ENCODE data around the gene C19orf38.
A peak's percentile ranks its signal among the peaks of the same experiment; 100 is the strongest.
"Not testable (repeated sequence)": the region's sequence is repeated elsewhere in the genome, so short reads cannot be mapped to it uniquely, and the experiment has no call there.

C19orf38 gene

GRCh38 chr19:10836479-10837330 is 11.5 kb upstream of the C19orf38 start:
- Histone ChIP-seq H3K9ac (ENCODE audit: low read depth, low read length) (peak overlapping the region; percentile 94), H3K27me3 (ENCODE audit: control insufficient read depth, insufficient read depth, low read length) (no peaks in the 10 kb centered on the region), H3K4me1 (ENCODE audit: control insufficient read depth, insufficient read depth, low read length) (peaks cover 14% of the 10 kb centered on the region), H3K9me3 (replicated peaks; ENCODE audit: low read length) (no peaks in the 10 kb centered on the region), H3K36me3 (ENCODE audit: insufficient read depth, low read length) (peaks cover 18% of the 10 kb centered on the region), H3K4me3 (ENCODE audit: low read length) (peak overlapping the region; percentile 79), H3K4me2 (ENCODE audit: low read length) (peak overlapping the region; percentile 84)

GRCh38 chr19:10837649-10838048 is 10.6 kb upstream of the C19orf38 start:
- not testable (repeated sequence) for H3K9me3 ChIP-seq (replicated peaks; ENCODE audit: low read length); H3K4me2 ChIP-seq (ENCODE audit: low read length); H3K27me3 ChIP-seq (ENCODE audit: control insufficient read depth, insufficient read depth, low read length); H3K4me3 ChIP-seq (ENCODE audit: low read length); H3K9ac ChIP-seq (ENCODE audit: low read depth, low read length); H3K36me3 ChIP-seq (ENCODE audit: insufficient read depth, low read length)
- peaks cover 14% of the 10 kb centered on the region for H3K4me1 ChIP-seq (ENCODE audit: control insufficient read depth, insufficient read depth, low read length)

GRCh38 chr19:10838377-10838776 is 9.8 kb upstream of the C19orf38 start:
- H3K4me3 ChIP-seq (ENCODE audit: low read length): no peak overlapping the region
- H3K36me3 ChIP-seq (ENCODE audit: insufficient read depth, low read length): peaks cover 2% of the 10 kb centered on the region
- H3K9me3 ChIP-seq (replicated peaks; ENCODE audit: low read length): no peaks in the 10 kb centered on the region
- no peak overlapping the region for H3K4me2 ChIP-seq (ENCODE audit: low read length)
- no peaks in the 10 kb centered on the region for H3K27me3 ChIP-seq (ENCODE audit: control insufficient read depth, insufficient read depth, low read length)
- H3K4me1 ChIP-seq (ENCODE audit: control insufficient read depth, insufficient read depth, low read length): peaks cover 14% of the 10 kb centered on the region
- H3K9ac ChIP-seq (ENCODE audit: low read depth, low read length): no peak overlapping the region

- Histone ChIP-seq H3K4me3 (ENCODE audit: low read length) (no peak overlapping the region), H3K27me3 (ENCODE audit: control insufficient read depth, insufficient read depth, low read length) (no peaks in the 10 kb centered on the region), H3K9ac (ENCODE audit: low read depth, low read length) (no peak overlapping the region), H3K9me3 (replicated peaks; ENCODE audit: low read length) (no peaks in the 10 kb centered on the region), H3K4me2 (ENCODE audit: low read length) (no peak overlapping the region), H3K36me3 (ENCODE audit: insufficient read depth, low read length) (no peaks in the 10 kb centered on the region), H3K4me1 (ENCODE audit: control insufficient read depth, insufficient read depth, low read length) (peaks cover 14% of the 10 kb centered on the region)
Measured at GRCh38 chr19:10839114-10840050, 8.8 kb upstream of the C19orf38 start.

- no peaks in the 10 kb centered on the region for H3K36me3 ChIP-seq (ENCODE audit: insufficient read depth, low read length)
- no peak overlapping the region for H3K9ac ChIP-seq (ENCODE audit: low read depth, low read length)
- no peaks in the 10 kb centered on the region for H3K4me1 ChIP-seq (ENCODE audit: control insufficient read depth, insufficient read depth, low read length)
- no peak overlapping the region for H3K4me3 ChIP-seq (ENCODE audit: low read length)
- H3K9me3 ChIP-seq (replicated peaks; ENCODE audit: low read length): no peaks in the 10 kb centered on the region
- no peak overlapping the region for H3K4me2 ChIP-seq (ENCODE audit: low read length)
- H3K27me3 ChIP-seq (ENCODE audit: control insufficient read depth, insufficient read depth, low read length): peaks cover 3% of the 10 kb centered on the region
Measured at GRCh38 chr19:10842788-10843187, 5.4 kb upstream of the C19orf38 start.

- H3K27me3 ChIP-seq (ENCODE audit: control insufficient read depth, insufficient read depth, low read length): peaks cover 3% of the 10 kb centered on the region
- H3K4me3 ChIP-seq (ENCODE audit: low read length): no peak overlapping the region
- H3K4me1 ChIP-seq (ENCODE audit: control insufficient read depth, insufficient read depth, low read length): no peaks in the 10 kb centered on the region
- H3K9ac ChIP-seq (ENCODE audit: low read depth, low read length): no peak overlapping the region
- H3K4me2 ChIP-seq (ENCODE audit: low read length): no peak overlapping the region
- no peaks in the 10 kb centered on the region for H3K9me3 ChIP-seq (replicated peaks; ENCODE audit: low read length)
- no peaks in the 10 kb centered on the region for H3K36me3 ChIP-seq (ENCODE audit: insufficient read depth, low read length)
Measured at GRCh38 chr19:10846500-10847202, 1.6 kb upstream of the C19orf38 start.

- Histone ChIP-seq H3K27me3 (ENCODE audit: control insufficient read depth, insufficient read depth, low read length) (peaks cover 3% of the 10 kb centered on the region), H3K4me2 (ENCODE audit: low read length) (no peak overlapping the region), H3K9me3 (replicated peaks; ENCODE audit: low read length) (no peaks in the 10 kb centered on the region), H3K4me3 (ENCODE audit: low read length) (no peak overlapping the region), H3K9ac (ENCODE audit: low read depth, low read length) (no peak overlapping the region), H3K4me1 (ENCODE audit: control insufficient read depth, insufficient read depth, low read length) (no peaks in the 10 kb centered on the region), H3K36me3 (ENCODE audit: insufficient read depth, low read length) (no peaks in the 10 kb centered on the region)
Measured at GRCh38 chr19:10850631-10851030, 2.4 kb downstream of the C19orf38 start.

GRCh38 chr19:10852098-10852800 is 4.0 kb downstream of the C19orf38 start:
- Histone ChIP-seq H3K4me3 (ENCODE audit: low read length) (no peak overlapping the region), H3K9me3 (replicated peaks; ENCODE audit: low read length) (no peaks in the 10 kb centered on the region), H3K9ac (ENCODE audit: low read depth, low read length) (no peak overlapping the region), H3K4me1 (ENCODE audit: control insufficient read depth, insufficient read depth, low read length) (no peaks in the 10 kb centered on the region), H3K36me3 (ENCODE audit: insufficient read depth, low read length) (no peaks in the 10 kb centered on the region), H3K4me2 (ENCODE audit: low read length) (no peak overlapping the region), H3K27me3 (ENCODE audit: control insufficient read depth, insufficient read depth, low read length) (no peaks in the 10 kb centered on the region)

GRCh38 chr19:10852941-10853340 is 4.7 kb downstream of the C19orf38 start:
- no peaks in the 10 kb centered on the region for H3K9me3 ChIP-seq (replicated peaks; ENCODE audit: low read length)
- no peaks in the 10 kb centered on the region for H3K4me1 ChIP-seq (ENCODE audit: control insufficient read depth, insufficient read depth, low read length)
- H3K4me2 ChIP-seq (ENCODE audit: low read length): no peak overlapping the region
- H3K27me3 ChIP-seq (ENCODE audit: control insufficient read depth, insufficient read depth, low read length): no peaks in the 10 kb centered on the region
- H3K9ac ChIP-seq (ENCODE audit: low read depth, low read length): no peak overlapping the region
- no peaks in the 10 kb centered on the region for H3K36me3 ChIP-seq (ENCODE audit: insufficient read depth, low read length)
- no peak overlapping the region for H3K4me3 ChIP-seq (ENCODE audit: low read length)

- Histone ChIP-seq H3K4me1 (ENCODE audit: control insufficient read depth, insufficient read depth, low read length) (no peaks in the 10 kb centered on the region), H3K9ac (ENCODE audit: low read depth, low read length) (no peak overlapping the region), H3K4me2 (ENCODE audit: low read length) (no peak overlapping the region), H3K9me3 (replicated peaks; ENCODE audit: low read length) (no peaks in the 10 kb centered on the region), H3K36me3 (ENCODE audit: insufficient read depth, low read length) (no peaks in the 10 kb centered on the region), H3K27me3 (ENCODE audit: control insufficient read depth, insufficient read depth, low read length) (no peaks in the 10 kb centered on the region), H3K4me3 (ENCODE audit: low read length) (no peak overlapping the region)
Measured at GRCh38 chr19:10854350-10855089, 6.3 kb downstream of the C19orf38 start.

Data from skeletal muscle satellite cell (primary cell).